DND-41 (cell line): Measurements from ENCODE around the gene ITIH5.

Experiments used
- CTCF ChIP-seq: IDR thresholded peaks from 2 replicates; pipeline ENCODE4 v1.5.1; 2012; ENCODE audit warnings: borderline replicate concordance, low read length, moderate library complexity, mild to moderate bottlenecking; ENCODE audit not compliant: poor library complexity, severe bottlenecking; ENCODE audit errors: extremely low read depth
- EZH2 ChIP-seq: IDR thresholded peaks from 3 replicates; pipeline ENCODE4 v1.6.1; 2012; ENCODE audit warnings: borderline replicate concordance, low read depth, mild to moderate bottlenecking, moderate library complexity, low read length, inconsistent platforms; ENCODE audit not compliant: severe bottlenecking

- TF ChIP-seq CTCF (no peak), EZH2 (no peak)
These were observed 9.2 kb downstream of the ITIH5 start for GRCh38 chr10:7657552-7657951.
